ENCODE measurements around the gene C1QTNF1.
"Not testable (repeated sequence)": the region's sequence is repeated elsewhere in the genome, so short reads cannot be mapped to it uniquely, and the experiment has no call there.

C1QTNF1 gene

GRCh38 chr17:79070266-79070880 lies 46.4 kb downstream of the C1QTNF1 start:
- in situ Hi-C loops (cut with MboI; ENCODE audit: low sequenced_read_pairs), result no loop called here
- Histone ChIP-seq H3K4me1 (peaks cover 9% of the 10 kb centered on the region), H3K27me3 (ENCODE audit: low read depth) (no peaks in the 10 kb centered on the region), H3K36me3 (replicated peaks) (no peaks in the 10 kb centered on the region), H3K4me3 (no peak overlapping the region), H3K9me3 (no peaks in the 10 kb centered on the region)
- DNase-seq (ENCODE audit: low spot score in 2 of 2), result no peak

DNA sequence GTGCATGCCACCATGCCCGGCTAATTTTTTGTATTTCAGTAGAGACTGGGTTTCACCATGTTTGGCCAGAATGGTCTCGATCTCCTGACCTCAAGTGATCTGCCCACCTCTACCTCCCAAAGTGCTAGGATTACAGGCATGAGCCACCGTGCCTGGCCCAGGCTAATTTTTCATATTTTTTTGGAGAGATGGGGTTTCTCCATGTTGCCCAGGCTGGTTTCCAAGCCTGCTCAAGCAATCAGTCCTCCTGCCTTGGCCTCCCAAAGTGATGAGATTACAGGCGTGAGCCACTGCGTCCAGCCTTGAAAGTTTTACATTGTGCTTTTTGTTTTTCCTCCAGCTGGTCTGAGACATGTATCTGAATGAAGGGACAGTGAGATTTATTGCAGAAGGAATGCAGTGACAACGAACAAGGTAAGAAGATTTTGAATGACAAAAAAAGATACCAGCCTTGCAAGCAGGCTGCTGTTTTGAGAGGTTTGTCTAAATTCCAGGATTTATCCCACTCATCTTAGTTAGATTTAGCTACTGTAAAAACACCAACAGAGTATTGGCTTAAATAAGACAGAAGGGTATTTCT lies 47.3 kb downstream of the C1QTNF1 start:
- no peaks in the 10 kb centered on the region for H3K36me3 ChIP-seq (replicated peaks)
- peaks cover 9% of the 10 kb centered on the region for H3K4me1 ChIP-seq
- no peak overlapping the region for H3K4me3 ChIP-seq
- H3K9me3 ChIP-seq, result no peaks in the 10 kb centered on the region
- DNase-seq (ENCODE audit: low spot score in 2 of 2), result peak in 1 of 2 experiments; percentile 42
- in situ Hi-C loops (cut with MboI; ENCODE audit: low sequenced_read_pairs), result no loop called here
- H3K27me3 ChIP-seq (ENCODE audit: low read depth), result no peaks in the 10 kb centered on the region

DNA sequence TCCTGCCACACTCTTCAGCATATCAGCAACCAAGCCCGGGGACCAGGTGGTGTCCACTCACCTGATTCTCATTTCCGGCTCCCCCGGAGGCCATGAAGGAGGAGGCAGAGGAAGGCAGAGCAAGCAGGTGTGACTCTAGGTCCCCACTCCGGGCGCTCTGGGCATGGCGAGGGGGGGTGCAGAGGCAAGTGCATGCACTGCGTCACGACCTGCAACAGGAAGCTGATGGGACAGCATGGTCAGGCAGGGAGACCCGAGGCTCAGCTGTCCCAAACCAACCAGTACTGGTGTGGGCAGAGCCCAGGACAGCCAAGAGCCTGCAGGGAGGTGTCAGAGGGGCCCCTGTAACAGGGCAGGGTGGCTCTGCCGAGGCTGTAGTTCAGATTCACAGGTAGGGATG lies 48.6 kb downstream of the C1QTNF1 start:
- peaks cover 9% of the 10 kb centered on the region for H3K4me1 ChIP-seq
- in situ Hi-C loops (cut with MboI; ENCODE audit: low sequenced_read_pairs), result no loop called here
- H3K9me3 ChIP-seq, result no peaks in the 10 kb centered on the region
- H3K27me3 ChIP-seq (ENCODE audit: low read depth), result no peaks in the 10 kb centered on the region
- no peak for DNase-seq (ENCODE audit: low spot score in 2 of 2)
- H3K36me3 ChIP-seq (replicated peaks), result no peaks in the 10 kb centered on the region
- no peak overlapping the region for H3K4me3 ChIP-seq

DNA sequence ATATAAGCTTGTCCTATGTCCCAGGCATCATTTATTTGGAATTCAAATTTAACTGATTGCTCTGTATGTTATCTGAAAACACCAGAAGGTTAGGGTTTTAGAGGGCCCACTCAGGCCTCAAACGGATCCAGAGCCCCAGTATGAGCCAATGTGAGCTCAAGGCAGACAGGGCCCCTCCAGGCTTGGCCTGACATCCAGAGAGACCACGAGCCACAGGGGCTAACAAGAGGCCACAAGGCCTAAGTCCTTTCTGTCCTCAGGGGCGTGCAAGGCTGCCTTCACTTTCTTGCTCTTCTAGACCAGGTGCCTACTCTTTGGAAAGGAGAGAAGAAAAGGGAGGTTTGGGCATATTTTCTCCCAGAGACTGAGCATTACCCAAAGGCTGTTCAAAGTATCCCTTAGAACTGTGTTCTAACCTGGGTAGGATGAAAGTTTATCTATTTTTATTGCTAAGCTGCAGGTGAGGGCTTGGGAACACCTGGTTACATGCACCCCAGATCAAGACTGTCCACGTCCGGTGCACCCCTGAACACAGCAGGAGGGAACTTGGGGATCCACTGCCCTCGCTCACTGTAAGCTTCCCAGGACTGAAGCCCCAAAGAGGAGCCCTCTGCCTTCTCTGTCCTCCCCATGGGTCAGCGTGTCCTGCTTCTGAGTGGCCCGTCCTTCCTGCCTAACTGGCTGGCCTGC lies 49.2 kb downstream of the C1QTNF1 start:
- no peak for DNase-seq (ENCODE audit: low spot score in 2 of 2)
- H3K9me3 ChIP-seq, result no peaks in the 10 kb centered on the region
- H3K36me3 ChIP-seq (replicated peaks), result peaks cover 3% of the 10 kb centered on the region; the same call in 1 of the 2 replicates
- in situ Hi-C loops (cut with MboI; ENCODE audit: low sequenced_read_pairs), result no loop called here
- H3K4me3 ChIP-seq, result no peak overlapping the region
- H3K27me3 ChIP-seq (ENCODE audit: low read depth), result no peaks in the 10 kb centered on the region
- H3K4me1 ChIP-seq, result peaks cover 9% of the 10 kb centered on the region

DNA sequence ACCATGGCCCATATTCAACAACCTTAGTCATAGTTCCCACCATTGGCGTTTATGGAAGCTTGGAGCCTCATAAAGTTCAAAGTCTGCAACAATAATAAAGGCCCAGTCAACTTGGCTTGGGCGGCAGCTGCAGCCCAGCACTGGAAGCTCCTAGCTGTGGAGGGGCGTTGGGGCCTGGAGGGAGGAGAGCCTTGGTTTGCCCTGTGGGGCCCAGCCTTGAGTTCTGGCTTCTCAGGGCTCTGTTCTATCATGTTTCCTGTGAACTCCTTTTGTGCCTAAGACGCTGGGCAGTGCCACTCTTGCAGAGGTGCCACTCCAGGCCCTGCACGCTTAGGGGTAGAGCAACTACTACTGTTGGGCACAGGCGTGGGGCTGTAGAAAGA lies 49.7 kb downstream of the C1QTNF1 start:
- in situ Hi-C loops (cut with MboI; ENCODE audit: low sequenced_read_pairs), result no loop called here
- Histone ChIP-seq H3K4me3 (no peak overlapping the region), H3K27me3 (ENCODE audit: low read depth) (no peaks in the 10 kb centered on the region), H3K36me3 (replicated peaks) (peaks cover 4% of the 10 kb centered on the region; the same call in 1 of the 2 replicates), H3K4me1 (peaks cover 9% of the 10 kb centered on the region), H3K9me3 (no peaks in the 10 kb centered on the region)
- no peak for DNase-seq (ENCODE audit: low spot score in 2 of 2)

DNA sequence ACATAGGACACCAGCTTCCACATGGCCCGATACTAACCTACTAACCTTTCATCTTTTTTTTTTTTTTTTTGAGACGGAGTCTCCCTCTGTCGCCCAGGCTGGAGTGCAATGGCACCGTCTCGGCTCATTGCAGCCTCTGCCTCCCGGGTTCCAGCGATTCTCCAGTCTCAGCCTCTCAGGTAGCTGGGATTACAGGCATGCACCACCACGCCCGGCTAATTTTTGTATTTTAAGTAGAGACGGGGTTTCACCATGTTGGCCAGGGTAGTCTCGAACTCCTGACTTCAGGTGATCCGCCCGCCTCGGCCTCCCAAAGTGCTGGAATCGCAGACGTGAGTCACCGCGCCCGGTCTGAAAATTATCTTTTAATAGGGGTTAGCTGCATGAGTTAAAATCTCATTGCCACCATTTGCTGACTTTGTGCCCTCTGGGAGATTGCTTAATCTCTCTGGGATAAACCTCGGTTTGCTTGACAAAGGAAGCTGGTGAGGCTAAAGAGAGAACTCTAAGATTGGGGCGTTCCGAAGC lies 50.2 kb downstream of the C1QTNF1 start:
- peak overlapping the region; percentile 11; the same call in 1 of the 2 replicates for H3K4me3 ChIP-seq
- H3K36me3 ChIP-seq (replicated peaks); H3K27me3 ChIP-seq (ENCODE audit: low read depth); H3K9me3 ChIP-seq; DNase-seq (ENCODE audit: low spot score in 2 of 2); in situ Hi-C loops (cut with MboI; ENCODE audit: low sequenced_read_pairs); H3K4me1 ChIP-seq: not testable (repeated sequence)

GRCh38 chr17:79074649-79075445 lies 50.9 kb downstream of the C1QTNF1 start, which contains the start of gene ENGASE:
TSS of gene ENGASE (plus strand) at chr17:79074824. CDS start at chr17:79074945, 121 bp downstream.
- H3K4me1 ChIP-seq, result peaks cover 9% of the 10 kb centered on the region
- no peaks in the 10 kb centered on the region for H3K9me3 ChIP-seq
- in situ Hi-C loops (cut with MboI; ENCODE audit: low sequenced_read_pairs), result no loop called here
- H3K36me3 ChIP-seq (replicated peaks), result peaks cover 13% of the 10 kb centered on the region
- peak; percentile 90 to 95 for DNase-seq (ENCODE audit: low spot score in 2 of 2)
- peak within 1 kb of the TSS; percentile 63 for H3K4me3 ChIP-seq
- H3K27me3 ChIP-seq (ENCODE audit: low read depth), result no peaks in the 10 kb centered on the region

DNA sequence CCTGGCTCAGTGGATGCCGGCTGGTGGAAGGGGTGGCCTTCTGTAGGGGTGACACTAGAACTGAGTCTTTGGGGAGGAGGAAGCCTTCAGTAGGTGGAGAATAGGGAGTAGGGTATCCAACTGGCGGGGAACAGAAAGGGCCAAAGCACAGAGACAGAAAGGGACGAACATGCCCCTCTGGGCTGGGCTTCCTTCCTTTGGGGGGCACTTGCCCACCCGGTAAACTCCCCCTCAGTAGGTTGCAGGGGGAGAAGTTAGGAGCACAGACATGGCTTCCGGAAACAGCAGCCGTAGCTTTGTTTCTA lies 51.4 kb downstream of the C1QTNF1 start:
- Histone ChIP-seq H3K4me1 (peaks cover 9% of the 10 kb centered on the region), H3K4me3 (peak overlapping the region; percentile 63)

DNA sequence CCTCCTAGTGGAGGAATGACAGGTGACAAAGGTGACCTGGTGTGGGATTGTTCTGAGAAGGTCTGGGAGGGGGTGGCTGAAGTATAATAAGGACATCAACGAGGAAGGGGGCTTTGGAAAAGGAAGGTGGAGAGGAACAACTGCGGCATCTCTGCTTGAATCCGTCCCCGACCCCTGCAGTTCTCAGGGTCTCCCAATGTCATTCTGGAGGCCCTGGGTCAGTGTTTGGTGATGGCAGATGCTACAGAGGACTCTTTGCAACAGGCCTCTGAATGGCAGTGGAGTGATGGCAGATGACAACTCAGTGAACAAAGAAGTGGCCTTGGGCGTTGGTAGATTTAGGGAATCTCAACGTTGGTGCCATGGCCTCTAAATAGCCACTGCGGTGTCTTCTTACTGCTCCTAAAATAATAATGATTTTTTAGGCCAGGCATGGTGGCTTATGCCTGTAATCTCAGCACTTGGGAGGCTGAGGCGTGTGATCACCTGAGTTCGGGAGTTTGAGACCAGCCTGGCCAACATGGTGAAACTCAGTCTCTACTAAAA lies 52.0 kb downstream of the C1QTNF1 start:
- H3K9me3 ChIP-seq, result no peaks in the 10 kb centered on the region
- in situ Hi-C loops (cut with MboI; ENCODE audit: low sequenced_read_pairs), result no loop called here

More for the DNA sequence above, 51.4 kb downstream of the C1QTNF1 start:
- DNase-seq (ENCODE audit: low spot score in 2 of 2), result no peak
- Histone ChIP-seq H3K36me3 (replicated peaks) (peaks cover 14% of the 10 kb centered on the region), H3K27me3 (ENCODE audit: low read depth) (no peaks in the 10 kb centered on the region), H3K9me3 (no peaks in the 10 kb centered on the region)
- in situ Hi-C loops (cut with MboI; ENCODE audit: low sequenced_read_pairs), result no loop called here

GRCh38 chr17:79077587-79077986 lies 53.6 kb downstream of the C1QTNF1 start:
- H3K4me3 ChIP-seq, result no peak overlapping the region
- no peaks in the 10 kb centered on the region for H3K9me3 ChIP-seq
- H3K36me3 ChIP-seq (replicated peaks), result peaks cover 22% of the 10 kb centered on the region
- H3K27me3 ChIP-seq (ENCODE audit: low read depth), result no peaks in the 10 kb centered on the region
- DNase-seq (ENCODE audit: low spot score in 2 of 2), result no peak
- peaks cover 4% of the 10 kb centered on the region for H3K4me1 ChIP-seq
- in situ Hi-C loops (cut with MboI; ENCODE audit: low sequenced_read_pairs), result no loop called here

More for the DNA sequence above, 52.0 kb downstream of the C1QTNF1 start:
- no peaks in the 10 kb centered on the region for H3K27me3 ChIP-seq (ENCODE audit: low read depth)
- H3K36me3 ChIP-seq (replicated peaks), result peaks cover 14% of the 10 kb centered on the region
- DNase-seq (ENCODE audit: low spot score in 2 of 2), result no peak
- H3K4me3 ChIP-seq, result peak overlapping the region; percentile 63
- peaks cover 9% of the 10 kb centered on the region for H3K4me1 ChIP-seq

GRCh38 chr17:79078476-79079190 lies 54.7 kb downstream of the C1QTNF1 start:
- DNase-seq (ENCODE audit: low spot score in 2 of 2), result no peak
- in situ Hi-C loops (cut with MboI; ENCODE audit: low sequenced_read_pairs), result no loop called here
- Histone ChIP-seq H3K36me3 (replicated peaks) (peaks cover 32% of the 10 kb centered on the region), H3K4me1 (peaks cover 4% of the 10 kb centered on the region), H3K9me3 (no peaks in the 10 kb centered on the region), H3K4me3 (no peak overlapping the region), H3K27me3 (ENCODE audit: low read depth) (no peaks in the 10 kb centered on the region)

DNA sequence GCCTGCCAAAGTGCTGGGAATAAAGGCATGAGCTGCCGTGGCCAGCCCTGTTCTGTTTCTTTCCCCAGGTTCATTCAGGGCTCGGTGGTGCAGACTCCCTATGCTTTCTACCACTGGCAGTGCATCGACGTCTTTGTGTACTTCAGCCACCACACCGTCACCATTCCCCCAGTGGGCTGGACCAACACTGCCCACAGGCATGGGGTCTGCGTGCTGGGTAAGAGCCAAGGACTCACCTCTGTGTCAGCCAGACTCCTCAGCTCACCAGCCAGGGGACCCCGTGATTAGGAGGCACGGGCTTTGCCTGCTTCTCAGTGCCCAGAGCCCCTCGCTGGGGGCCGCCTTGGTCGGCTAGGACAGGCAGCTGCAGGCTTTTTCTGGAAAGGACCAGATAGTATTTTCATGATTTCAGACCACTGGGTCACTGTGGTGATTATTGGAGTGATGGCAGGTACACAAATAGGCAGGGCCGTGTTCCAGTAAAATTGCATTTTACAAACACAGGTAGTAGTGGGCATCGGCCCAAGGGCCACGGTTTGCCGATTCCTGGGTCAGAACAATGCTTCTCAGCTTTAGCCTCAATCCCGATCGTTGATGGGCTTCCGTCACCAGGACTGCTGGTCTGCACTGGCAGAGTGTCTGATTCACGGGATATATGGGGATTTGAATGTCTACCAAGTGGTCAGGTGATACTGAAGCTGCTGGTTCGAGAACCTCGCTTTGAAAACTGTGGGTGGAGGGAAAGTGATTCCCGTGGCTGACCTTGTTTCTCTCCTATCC lies 55.6 kb downstream of the C1QTNF1 start:
- in situ Hi-C loops (cut with MboI; ENCODE audit: low sequenced_read_pairs), result loop anchor here (5.0 to 10.0 kb wide), 2 partner anchors 32 to 315 kb away; no protein-coding TSS in a partner anchor
- no peaks in the 10 kb centered on the region for H3K9me3 ChIP-seq
- no peak overlapping the region for H3K4me3 ChIP-seq
- no peak for DNase-seq (ENCODE audit: low spot score in 2 of 2)
- H3K27me3 ChIP-seq (ENCODE audit: low read depth), result no peaks in the 10 kb centered on the region
- H3K36me3 ChIP-seq (replicated peaks), result peaks cover 32% of the 10 kb centered on the region
- H3K4me1 ChIP-seq, result no peaks in the 10 kb centered on the region; the same call in 1 of the 2 replicates
